HL-60/S4 treated with retinoic acid at 250 ng/mL for 4 days and 3 days (cell line): Measurements from ENCODE around the gene USP6.
"Not testable (repeated sequence)": the region's sequence is repeated elsewhere in the genome, so short reads cannot be mapped to it uniquely, and the experiment has no call there.

Source experiments
- in situ Hi-C: fragments of 300-500 bp; cut with MboI; formaldehyde crosslinking; loops from 2 replicates; pipeline ENCODE4 v1.7.0; 2022; ENCODE audit warnings: low sequenced_read_pairs

Gene USP6

DNA sequence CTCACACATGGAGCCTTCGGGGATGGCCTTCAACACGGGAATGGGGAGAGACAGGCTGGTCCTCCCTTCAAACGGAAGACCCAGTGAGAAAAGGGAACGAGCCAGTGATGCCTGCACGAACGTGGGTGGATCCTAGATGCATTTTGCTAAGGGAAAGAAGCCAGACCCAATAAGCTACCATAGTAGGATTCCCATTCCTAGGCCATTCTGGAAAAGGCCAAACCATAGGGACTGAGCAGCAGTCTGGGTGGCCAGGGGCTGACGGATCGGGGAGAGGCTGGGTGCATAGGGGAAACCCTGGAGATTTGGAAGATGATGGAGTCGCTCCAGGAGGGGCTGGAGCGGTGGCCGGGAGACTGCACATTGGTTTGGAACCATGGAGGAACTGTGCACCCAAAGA is 18.7 kb downstream of the USP6 start:
- in situ Hi-C loops, result not testable (repeated sequence)

DNA sequence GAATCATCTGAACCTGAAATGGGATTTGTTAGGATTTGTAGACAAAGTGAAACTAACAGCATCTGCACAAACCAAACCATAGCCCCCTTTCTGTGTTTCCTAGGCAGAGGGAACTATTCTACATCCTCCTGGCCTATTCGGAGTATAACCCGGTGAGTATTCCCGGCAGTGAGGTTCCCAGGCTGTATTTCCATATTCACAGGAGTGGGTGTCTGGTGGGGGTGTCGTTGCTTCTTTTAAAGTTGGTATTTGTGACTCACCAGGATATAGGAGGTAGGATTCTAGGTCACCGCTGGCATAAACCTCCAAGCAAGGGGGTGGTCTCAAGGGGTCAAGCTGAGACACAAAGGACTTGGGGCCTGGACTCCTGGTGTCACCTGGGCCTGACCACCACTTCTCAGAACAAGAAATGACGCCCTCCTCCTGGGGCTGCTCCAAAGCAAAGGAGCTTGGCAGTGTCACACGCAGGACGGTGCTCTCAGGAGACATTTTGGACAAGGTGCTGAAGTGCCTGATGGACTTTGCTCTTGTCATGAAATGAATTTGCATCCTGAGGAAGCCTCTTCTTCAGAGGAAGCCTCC is 19.4 kb downstream of the USP6 start:
- in situ Hi-C loops, result not testable (repeated sequence)

DNA sequence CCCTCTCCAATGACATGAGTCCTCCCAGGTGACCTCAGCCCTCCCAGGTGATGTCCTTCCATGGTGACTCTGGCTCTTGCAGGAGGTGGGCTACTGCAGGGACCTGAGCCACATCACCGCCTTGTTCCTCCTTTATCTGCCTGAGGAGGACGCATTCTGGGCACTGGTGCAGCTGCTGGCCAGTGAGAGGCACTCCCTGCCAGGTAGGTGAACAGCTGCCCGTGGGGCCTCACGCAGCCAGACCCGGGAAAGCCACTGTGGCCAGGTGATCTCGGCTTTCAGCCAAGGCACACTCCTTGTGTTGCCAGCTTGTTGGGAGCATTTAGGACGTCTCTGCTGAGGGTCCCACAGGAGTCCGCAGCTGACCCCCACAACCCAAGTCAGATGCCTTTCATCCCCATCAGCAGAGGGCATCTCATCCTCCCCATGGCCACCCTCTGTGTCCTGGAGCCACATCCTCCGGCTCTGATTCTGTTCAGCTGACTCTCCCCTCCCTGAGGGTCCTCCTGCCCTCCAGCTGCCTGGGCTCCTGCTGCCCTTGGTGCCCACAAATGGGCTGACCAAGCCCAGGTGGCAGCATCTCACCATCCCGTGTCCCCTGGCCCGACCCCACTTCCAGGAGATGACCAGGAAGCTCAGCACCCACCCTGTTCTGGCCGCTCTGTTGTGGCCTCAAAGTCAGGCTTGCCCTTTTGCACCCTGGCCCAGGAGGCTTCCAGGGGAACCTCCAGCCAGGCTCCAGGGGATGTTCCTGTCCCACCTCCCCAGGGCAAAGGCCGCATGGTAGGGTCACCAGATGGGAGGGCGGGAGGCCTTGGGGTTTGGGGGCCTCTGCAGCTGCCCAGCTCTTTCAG is 20.1 kb downstream of the USP6 start:
- in situ Hi-C loops, result no loop called here

DNA sequence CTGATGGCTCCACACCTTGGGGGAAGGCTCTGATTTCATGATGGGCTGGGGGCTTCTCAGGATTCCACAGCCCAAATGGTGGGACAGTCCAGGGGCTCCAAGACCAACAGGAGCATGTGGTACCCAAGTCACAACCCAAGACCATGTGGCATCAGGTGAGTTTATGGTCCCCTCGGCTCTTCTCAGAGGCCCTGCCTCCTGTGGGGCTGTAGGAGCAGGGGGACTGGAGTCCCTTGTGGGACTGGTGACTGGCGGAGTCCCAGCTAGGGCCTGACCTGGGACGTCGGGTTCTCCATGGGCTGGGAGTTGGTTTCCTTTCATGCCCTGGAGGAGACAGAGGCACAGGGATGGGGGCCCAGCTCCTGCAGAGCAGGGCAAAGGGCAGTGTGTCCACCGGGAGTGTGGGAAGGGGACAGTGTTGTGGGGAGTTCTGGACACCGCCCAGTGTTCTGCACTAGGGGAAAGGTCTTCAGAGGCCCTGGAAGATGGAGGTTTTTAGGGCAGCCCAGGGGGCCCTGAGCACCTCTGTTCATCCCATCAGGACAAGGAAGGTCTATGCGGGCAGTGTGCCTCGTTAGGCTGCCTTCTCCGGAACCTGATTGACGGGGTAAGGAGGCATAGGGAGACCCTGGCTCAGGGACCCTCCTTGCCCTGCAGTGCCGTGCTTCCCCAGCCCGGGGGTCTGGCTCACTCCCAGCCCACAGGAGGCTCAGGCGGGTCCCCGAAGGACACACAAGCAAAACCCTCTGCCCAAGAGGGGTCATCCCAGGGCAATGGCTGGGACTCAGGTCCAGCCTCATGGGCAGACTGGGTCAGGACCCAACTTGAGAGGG is 21.0 kb downstream of the USP6 start:
- in situ Hi-C loops, result not testable (repeated sequence)

GRCh38 chr17:5137511-5138197 is 21.8 kb downstream of the USP6 start:
- in situ Hi-C loops, result not testable (repeated sequence)

GRCh38 chr17:5138198-5138544 is 22.3 kb downstream of the USP6 start:
- in situ Hi-C loops, result not testable (repeated sequence)

GRCh38 chr17:5138616-5139457 is 23.0 kb downstream of the USP6 start:
- in situ Hi-C loops, result no loop called here

- in situ Hi-C loops, result no loop called here
Measured at GRCh38 chr17:5139458-5139732, 23.6 kb downstream of the USP6 start.

DNA sequence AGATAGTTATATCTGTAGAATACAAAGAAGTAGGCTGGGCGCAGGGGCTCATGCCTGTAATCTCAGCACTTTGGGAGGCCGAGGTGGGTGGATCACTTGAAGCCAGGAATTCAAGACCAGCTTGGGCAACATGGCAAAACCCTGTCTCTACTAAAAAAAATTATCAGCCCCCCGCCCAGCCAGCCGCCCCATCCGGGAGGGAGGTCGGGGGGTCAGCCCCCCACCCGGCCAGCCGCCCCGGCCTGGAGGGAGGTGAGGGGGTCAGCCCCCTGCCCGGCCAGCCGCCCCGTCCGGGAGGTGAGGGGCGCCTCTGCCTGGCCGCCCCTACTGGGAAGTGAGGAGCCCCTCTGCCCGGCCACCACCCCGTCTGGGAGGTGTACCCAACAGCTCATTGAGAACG is 27.0 kb downstream of the USP6 start:
- in situ Hi-C loops, result not testable (repeated sequence)

DNA sequence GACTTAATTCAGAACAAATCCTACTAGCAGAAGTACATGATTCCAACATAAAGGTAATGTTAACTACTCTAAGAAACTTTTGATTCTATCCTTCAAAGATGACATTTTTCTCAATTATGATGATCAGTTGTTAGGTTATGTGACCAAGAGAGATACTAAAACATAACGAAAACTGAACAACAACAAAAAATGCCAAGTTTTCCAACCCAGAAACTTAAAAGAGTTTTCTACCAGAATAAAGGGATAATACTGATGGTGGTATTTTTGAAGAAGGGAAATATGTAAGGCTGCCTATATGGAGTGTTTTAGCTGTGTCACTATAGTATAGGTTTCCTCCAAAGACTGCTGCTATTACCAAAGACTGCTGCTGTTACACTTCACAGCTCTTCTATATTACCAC is 30.3 kb downstream of the USP6 start:
- in situ Hi-C loops, result not testable (repeated sequence)

DNA sequence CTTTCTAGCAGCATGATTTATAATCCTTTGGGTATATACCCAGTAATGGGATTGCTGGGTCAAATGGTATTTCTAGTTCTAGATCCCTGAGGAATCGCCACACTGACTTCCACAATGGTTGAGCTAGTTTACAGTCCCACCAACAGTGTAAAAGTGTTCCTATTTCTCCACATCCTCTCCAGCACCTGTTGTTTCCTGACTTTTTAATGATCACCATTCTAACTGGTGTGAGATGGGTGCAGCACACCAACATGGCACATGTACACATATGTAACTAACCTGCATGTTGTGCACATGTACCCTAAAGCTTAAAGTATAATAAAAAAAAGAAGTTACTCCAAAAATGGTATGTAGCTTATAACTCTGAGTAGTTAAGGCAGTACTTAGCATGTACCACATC is 44.9 kb downstream of the USP6 start:
- in situ Hi-C loops, result not testable (repeated sequence)

GRCh38 chr17:5161793-5162192 is 46.0 kb downstream of the USP6 start:
- in situ Hi-C loops, result not testable (repeated sequence)

GRCh38 chr17:5164436-5164835 is 48.6 kb downstream of the USP6 start:
- in situ Hi-C loops, result no loop called here

DNA sequence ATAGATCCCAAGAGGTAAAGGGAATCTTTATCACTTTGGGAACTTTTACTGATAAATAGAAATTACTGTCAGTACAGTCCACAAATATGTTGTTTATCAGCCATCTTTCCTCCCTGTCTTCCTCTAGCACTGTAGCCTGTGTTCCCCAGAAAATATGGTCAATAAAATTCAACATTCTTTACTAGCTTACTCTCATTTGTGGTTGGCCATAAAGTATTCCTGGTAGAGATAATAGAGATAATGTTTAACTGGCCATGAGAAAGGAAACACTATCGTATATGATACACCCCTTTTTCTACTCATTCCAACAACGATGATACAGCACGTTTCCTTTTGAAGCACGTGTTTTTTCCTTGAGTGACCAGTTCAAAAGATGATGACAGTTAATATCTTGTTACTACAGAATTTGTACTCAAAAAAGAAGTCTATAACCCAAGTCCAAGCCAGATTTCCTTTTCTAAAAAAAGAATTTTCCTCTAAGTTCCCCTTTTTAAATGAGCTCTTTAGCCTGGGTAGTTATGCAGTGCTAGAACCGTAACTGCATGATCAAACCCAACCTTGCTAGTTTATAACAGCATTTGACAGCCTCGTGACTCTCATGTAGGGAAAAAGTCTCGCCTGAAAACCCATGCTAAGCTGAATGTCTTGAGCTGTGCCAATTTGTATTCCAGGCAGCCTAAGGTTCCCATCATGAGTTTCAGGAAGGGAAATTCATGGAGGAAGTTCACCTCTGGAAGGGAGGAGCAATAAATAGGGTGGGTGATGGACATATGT is 50.1 kb downstream of the USP6 start:
- in situ Hi-C loops, result not testable (repeated sequence)

DNA sequence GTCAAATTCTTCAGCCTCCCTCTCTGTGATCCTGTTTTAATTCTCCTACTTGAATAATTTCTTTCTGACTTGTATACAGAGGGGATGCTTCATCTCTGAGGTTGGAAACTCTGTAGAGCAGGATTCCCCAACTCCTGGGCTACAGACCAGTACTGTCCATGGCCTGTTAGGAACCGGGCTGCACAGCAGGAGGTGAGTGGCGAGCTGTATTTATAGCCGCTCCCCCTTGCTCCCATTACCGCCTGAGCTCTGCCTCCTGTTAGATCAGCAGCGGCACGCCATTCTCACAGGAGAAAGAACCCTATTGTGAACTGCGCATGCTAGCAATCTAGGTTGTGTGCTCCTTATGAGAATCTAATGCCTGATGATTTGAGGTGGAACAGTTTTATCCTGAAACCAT is 59.2 kb downstream of the USP6 start:
- in situ Hi-C loops, result not testable (repeated sequence)

- in situ Hi-C loops, result no loop called here
Measured at GRCh38 chr17:5179003-5179402, 63.2 kb downstream of the USP6 start.

DNA sequence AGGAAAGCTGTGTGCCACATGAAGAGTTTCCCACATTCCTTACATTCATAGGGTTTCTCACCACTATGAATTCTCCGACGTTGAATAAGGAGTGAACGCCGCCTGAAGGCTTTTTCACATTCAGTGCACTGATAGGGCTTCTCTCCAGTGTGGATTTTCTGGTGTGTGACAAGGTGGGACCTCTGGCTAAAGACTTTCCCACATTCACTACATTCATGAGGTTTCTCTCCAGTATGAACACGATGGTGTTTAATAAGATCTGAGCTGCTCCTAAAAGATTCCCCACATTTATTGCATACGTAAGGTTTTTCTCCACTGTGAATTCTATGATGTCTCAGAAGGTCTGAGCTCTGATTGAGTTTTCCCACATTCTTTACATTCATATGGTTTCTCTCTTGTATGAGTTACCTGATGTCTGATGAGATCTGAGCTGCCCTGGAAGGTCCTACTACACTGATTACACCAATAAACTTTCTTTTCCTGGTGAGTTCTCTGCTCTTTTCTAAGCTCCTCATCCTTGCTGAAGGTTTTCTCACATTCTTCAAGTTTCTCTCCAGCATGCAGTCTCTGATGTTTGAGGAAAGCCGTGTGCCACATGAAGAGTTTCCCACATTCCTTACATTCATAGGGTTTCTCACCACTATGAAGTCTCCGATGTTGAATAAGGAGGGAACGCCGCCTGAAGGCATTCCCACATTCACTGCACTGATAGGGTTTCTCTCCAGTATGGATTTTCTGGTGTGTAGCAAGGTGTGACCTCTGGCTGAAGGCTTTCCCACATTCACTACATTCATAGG is 65.9 kb downstream of the USP6 start:
- in situ Hi-C loops, result no loop called here

GRCh38 chr17:5182597-5183409 is 67.0 kb downstream of the USP6 start:
- in situ Hi-C loops, result no loop called here
